MM.1S (cell line): Measurements from ENCODE around the gene PDIA4.

Experiments
- EZH2phosphoT487 ChIP-seq: fragments of 300-600 bp; sonication (generic); IDR thresholded peaks from 2 replicates; pipeline ENCODE4 v1.6.1; 2018; ENCODE audit warnings: antibody characterized with exemption, low read length
- TF ChIP-seq, protein P1 (sequence below): fragments of 300-600 bp; sonication (generic); IDR thresholded peaks from 2 replicates; pipeline ENCODE4 v1.5.1; 2016; ENCODE audit warnings: antibody characterized with exemption, low read length, mixed read lengths

DNA sequence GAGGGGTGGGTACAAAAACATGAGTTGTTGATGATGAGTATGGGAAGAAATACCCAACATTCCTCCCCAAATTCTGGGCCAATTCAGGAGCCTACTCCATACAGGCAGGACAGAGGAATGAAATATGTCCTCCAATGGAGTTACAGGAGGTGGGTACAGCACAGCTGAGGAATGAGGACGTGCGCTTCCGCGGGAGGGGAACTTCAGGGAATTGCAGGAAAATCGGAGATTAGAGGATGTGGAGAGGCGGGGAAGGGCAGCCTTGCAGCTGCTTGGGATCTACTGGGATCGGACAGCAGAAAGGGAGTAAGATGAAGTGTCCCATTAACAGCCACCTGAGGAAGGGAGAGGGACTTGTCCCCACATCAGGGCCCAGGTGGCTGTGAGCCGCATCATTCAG, 50.2 kb downstream of the PDIA4 start:
- TF ChIP-seq, protein P1, sequence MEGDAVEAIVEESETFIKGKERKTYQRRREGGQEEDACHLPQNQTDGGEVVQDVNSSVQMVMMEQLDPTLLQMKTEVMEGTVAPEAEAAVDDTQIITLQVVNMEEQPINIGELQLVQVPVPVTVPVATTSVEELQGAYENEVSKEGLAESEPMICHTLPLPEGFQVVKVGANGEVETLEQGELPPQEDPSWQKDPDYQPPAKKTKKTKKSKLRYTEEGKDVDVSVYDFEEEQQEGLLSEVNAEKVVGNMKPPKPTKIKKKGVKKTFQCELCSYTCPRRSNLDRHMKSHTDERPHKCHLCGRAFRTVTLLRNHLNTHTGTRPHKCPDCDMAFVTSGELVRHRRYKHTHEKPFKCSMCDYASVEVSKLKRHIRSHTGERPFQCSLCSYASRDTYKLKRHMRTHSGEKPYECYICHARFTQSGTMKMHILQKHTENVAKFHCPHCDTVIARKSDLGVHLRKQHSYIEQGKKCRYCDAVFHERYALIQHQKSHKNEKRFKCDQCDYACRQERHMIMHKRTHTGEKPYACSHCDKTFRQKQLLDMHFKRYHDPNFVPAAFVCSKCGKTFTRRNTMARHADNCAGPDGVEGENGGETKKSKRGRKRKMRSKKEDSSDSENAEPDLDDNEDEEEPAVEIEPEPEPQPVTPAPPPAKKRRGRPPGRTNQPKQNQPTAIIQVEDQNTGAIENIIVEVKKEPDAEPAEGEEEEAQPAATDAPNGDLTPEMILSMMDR: no peak
- no peak for TF ChIP-seq EZH2phosphoT487
